Measurements from ENCODE around the gene MDGA2.
A peak's percentile ranks its signal among the peaks of the same experiment; 100 is the strongest.
"Not testable (repeated sequence)": the region's sequence is repeated elsewhere in the genome, so short reads cannot be mapped to it uniquely, and the experiment has no call there.

MDGA2 gene

DNA sequence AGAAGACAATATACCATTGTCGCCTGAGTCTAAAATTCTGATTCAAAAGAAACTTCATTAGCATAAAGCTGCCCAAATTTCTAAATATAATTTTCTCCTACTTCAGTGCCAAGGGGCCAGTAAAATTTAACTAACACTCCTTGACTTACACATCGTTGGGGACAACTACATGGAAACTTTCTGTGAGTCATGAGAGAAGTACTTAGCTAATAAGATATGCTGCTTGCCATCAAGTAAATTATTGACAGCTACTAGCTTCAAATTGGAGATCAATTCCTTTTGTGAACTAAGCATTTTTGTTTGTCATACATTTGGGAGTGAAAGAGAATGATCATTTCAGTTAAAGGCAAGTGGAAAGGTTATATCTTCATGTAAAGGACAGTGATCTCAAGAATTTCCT is 373.3 kb downstream of the MDGA2 start:
- no peak for DNase-seq

DNA sequence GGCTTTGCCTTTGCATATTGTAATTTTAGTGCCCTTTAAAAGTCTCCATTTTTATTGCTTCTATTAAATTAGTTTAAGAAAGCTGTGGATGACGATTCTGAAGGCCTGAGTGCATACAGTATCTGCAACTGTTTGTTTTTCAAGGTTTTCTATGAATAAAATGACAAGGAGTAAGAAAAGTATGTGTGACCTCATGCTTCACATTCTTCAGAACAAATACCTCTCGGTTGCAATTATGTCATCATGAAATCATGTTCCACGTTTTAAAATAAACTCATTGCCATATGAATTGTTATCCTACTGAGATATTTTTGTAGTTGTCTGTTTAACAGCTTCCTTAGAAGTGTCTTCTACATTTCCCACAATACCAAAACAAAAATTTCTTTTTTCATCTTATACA is 374.6 kb downstream of the MDGA2 start:
- DNase-seq, result no peak

DNA sequence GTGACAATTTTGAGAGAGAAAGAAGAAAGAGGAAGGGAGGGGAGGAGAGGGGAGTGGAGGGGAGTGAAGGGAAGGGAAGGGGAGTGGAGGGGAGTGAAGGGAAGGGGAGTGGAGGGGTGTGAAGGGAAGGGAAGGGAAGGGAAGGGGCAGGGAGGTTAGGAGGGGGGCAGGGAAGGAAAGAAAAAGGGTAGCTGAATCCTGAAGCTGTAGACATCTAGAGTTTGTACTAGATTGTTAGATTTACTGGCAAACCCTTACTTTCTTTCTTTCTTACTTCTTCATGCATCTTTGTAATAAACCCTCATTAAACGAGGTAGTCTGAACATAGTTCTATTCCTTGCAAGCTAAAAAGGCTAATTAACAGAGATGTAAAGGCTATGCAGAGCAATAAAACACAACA is 378.0 kb downstream of the MDGA2 start:
- no peak for DNase-seq

DNA sequence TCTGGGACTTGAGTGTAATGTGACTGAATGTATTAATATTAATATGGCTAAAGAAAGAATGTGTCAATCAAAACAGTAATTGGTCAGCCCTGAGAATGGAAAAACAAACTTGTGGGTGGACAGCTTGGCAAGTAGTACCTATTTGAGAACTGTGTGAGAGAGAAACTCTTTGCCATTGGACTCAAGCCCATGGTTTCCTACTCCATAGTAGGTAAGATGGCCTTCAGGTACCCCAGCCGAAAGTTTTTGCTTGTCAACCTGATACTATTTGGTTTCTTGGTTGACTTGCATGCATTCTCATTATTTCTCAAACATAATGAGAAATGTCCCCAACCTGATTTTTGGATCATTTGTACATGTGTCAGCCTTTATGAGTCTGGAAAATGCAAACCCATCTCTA is 391.1 kb downstream of the MDGA2 start:
- no peak for DNase-seq

DNA sequence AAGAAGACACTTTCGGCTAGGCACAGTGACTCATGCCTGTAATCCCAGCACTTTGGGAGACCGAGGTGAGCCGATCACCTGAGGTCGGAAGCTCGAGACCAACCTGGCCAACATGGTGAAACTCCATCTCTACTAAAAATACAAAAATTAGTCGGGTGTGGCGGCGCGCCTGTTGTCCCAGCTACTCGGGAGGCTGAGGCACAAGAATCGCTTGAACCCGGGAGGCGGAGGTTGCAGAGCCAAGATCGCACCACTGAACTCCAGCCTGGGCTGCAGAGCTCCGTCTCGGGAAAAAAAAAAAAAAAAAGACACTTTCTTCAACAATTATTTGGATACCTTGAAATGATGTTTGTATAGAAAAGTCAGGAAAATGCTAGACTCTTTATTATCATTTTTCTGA is 393.6 kb downstream of the MDGA2 start:
- DNase-seq, result not testable (repeated sequence)

DNA sequence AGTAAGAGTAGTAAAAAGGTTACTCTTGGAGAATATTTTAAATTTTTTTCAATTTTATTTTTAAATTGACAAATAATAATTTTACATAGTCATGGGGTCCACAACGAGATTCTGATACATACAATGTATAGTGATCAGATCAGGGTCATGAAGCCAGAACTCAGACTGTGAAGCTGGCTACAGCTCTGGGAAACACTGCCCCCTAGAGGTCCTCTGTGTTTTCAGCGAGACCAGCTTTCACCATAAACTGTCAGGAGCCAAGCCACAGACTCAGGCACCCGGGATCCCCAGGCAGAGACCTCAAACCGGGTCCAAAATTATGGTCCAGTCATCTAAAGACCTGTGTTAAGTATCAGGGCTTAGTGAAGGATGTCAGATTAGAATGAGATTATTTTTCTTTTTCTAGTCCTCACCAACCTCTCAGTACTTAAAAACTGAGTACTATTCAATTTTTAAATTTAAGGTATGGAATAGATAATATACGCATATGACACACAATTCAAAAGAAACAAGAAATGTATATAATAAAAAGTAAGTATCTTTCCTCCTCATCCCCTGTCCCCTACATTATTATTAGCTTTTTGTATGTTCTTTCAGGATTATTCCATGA is 397.1 kb downstream of the MDGA2 start:
- DNase-seq, result peak; percentile 60 to 80 (median 76)

DNA sequence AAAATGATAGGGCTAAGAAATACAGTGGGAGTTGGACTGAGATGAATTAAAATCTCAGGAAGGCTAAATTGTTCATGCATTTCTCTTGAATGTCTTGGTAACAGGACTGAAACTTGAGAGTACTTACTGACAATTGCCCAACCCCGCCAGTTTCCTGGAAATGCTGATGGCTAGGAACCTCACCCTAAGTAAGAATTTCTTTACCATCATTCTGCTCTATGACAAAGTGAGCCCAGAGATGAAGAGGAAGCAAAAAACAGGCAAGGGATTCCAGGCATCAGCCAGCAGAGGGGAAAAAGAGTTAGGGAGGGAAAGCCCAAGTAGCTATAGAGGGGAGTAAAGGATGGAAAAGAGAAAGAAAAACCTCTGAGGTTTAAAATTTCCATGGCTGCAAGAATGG is 397.7 kb downstream of the MDGA2 start:
- peak in 2 of 3 donors; percentile 0 to 22 for DNase-seq

DNA sequence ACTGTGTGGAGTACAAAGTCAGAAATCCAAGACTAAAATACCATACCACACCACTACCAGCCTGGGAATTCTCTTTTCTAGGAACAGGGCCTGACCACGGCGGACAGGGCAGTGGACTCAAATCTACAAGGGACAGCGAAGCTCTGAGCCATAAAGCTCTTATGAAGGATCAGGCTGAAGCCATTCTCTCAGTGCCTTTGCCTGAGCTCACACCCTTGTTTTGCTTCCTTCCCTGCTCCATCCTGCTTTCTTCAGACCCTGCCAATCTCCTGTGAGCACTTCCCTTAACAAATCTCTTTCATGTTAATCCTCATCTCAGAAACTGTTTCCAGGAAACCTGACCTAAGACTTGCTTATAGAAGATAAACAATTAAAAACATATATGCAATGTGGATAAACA is 398.5 kb downstream of the MDGA2 start:
- DNase-seq, result no peak

DNA sequence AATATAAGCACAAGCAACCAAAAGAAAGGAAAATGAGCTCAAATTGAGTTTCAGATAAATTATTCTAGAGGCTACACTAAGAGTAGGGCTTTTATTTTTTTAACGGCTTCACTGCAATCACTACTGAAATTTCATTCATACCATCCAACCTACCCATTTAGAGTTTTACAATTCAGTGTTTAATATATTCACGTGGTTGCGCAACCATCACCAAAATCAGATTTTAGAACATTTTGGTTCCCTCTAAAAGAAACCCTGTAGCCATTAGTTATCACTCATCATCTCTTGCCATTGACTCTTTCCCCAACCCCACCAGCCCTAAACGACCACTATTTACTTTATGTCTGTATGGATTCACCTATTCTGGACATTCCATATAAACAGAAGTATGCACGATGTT is 401.5 kb downstream of the MDGA2 start:
- DNase-seq, result no peak

DNA sequence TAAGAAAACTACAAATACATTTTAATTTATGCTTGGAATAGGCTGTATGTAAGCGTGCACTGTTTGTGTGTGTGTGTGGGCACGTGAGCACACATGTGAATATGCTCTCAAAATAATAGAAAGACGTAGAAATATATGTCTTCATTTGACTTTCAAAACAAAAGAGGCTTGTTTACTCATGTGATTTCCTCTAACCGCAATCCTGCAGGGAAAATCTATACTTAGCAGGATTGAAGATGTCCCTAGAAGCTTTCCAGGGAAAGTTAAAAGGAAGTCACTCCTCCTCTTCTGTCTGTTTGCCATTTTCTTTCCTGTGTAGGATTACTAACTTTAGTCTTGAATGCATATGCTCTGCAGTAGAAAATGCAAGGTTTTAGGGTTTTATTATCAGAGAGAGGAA is 404.7 kb downstream of the MDGA2 start:
- no peak for DNase-seq

DNA sequence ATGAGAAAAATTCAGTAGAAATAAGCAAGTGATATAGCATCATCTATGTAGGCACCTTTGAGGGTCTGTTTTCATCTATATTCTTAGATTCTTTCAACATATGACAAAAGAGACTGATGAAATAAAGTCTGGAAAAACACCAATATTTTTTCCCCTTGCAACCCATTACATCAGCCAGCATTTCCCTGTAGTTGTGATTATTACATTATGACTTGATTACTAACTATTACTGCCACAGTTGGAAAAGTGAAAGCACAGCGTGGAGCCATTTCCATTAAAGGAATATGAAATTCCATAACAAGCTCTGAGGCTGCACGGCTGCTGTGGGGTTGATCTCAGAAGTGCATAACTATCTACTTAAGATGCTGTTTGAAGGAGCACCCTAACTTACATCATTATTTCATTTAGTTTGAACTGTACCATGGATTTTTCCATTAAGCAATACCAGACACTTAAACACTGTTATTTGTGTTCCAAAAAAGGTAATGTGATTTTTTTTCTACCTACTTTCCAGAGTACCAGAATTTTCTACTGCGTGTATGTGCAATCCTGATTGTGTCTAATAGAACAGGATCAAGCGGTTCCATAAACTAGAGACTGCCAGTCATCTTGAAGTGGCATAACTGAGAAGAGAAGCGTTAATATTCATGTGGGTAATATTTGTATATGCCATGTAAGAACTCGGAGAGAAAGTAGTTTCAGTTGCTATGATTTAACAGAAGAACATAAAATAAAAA is 405.5 kb downstream of the MDGA2 start:
- peak in 1 of 3 donors; percentile 18 for DNase-seq

DNA sequence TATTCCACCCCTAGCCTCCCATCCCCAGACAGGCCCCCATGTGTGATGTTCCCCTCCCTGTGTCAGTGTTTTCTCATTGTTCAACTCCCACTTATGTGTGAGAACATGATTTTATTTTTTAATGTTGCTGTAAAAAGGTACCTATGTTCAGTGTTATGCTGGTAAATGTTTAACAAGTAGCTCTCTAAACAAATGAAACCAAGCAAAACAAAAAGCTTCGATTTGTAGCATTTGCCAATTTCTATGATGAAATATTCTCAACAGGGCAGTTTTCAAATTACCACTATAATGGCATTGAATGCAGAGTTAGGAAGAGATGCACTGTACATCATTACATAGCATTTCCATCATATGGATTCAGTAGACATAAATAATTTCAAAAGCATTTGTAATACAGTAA is 410.6 kb downstream of the MDGA2 start:
- DNase-seq, result no peak

DNA sequence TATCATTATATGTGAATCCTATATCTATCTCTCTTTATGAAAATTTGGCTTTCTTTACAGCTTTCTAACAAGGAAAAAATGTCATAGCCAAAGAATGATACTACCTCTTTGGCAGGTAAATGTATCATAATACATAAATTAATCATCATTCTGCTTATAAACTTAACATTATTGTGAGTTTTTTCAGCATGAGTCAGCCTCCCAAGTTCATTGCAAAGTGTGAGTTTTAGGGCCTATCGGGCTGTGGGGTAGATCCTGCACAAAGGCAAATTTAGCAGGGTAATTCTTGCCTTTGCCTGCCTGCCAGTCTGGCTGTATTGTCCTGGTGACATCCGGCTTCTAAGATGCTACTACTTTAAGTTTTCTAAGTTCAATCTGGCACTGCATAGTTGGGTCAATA is 412.6 kb downstream of the MDGA2 start:
- no peak for DNase-seq

DNA sequence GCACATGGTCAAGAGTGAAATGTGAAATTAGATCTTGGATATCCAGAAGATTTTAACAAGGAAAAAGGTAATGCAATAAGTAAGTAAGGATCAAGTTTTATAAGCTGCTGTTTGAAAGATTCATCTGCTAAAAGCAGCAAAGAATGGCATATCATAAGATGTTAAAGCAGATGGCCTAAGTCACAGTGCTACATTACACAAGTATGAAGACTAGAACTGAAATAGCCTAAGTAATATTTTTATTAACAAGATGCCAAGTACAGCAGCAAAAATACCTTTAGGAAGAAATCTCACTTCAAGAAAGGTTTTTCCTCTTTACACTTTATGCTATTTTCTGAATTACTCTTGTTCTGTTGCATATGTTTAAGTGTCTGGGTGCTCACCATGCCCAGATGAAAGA is 414.1 kb downstream of the MDGA2 start:
- DNase-seq, result no peak

DNA sequence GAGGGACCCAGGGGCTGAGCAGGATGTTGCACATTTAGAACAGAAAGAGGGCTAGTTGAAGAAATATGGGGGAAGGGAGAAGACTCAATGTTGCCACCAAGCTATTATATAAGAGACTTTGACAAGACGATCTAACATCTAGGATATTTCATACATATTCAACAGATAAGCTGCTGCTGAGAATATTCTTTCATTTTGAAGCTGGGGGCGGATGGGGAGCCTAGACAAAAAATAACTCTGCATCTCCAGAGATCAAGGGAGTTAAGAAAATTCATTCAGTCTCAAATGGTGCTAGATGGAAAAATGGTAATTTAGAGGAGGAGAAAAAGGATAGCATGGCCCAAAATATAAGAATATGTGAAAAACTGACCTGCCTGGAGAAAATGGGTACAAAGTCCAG is 415.6 kb downstream of the MDGA2 start:
- DNase-seq, result no peak

DNA sequence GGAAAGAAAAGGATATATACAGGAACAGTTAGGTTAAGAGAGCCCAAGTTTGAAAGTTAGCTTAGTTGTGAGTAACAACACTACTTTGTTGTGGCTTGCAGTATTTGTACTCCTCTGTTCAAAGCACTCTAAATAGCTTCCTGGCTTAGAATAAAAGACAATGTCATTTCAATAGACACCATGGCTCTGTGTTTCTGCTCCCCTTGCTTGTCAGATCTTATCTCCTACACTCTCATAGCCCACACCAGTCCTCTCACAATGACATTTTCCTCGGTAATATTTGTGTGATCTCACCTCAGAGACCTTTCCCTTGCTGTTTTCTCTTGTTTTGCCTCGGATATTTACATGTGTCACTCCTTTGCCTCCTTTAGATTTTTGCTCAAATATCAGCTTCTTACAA is 418.4 kb downstream of the MDGA2 start:
- no peak for DNase-seq

DNA sequence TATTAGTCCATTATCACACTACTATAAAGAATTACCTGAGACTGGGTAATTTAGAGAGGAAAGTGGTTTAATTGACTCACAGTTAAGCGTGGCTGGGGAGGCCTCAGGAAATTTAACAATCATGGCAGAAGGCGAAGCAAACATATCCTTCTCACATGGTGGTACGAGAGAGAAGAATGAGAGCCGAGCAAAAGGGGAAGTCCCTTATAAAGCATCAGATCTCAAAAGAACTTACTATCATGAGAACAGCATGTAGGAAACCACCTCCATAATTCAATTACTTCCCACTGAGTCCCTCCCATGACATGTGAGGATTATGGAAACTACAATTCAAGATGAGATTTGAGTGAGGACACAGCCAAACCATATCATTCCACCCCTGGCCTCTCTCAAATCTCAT is 422.6 kb downstream of the MDGA2 start:
- peak in 1 of 3 donors; percentile 5 for DNase-seq

DNA sequence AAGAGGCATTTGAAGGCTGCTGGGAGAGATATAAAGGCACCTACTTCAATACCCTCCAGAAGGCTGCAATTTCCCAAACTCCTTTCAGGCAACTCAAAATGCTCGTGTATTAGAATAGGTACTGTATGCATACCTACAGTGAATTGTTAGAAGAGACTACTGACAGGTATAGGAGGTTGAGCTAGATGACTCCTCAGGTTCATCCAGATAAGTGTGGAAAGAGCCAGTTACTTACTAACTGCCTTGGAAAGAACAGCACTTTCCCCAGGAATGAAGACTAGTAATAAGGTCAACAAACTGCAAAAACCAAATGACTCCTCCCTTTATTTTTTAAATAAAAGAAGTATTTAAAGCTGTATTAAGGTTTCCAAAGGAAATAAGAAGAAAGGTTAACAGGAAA is 429.0 kb downstream of the MDGA2 start:
- DNase-seq, result no peak

DNA sequence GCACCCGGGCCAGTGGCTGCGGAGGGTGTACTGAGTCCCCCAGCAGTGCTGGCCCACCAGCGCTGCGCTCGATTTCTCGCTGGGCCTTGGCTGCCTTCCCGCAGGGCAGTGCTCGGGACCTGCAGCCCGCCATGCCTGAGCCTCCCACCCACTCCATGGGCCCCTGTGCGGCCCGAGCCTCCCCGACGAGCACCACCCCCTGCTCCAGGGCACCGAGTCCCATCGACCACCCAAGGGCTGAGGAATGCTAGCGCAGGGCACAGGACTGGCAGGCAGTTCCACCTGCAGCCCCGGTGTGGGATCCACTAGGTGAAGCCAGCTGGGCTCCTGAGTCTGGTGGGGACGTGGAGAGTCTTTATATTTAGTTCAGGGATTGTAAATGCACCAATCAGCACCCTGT is 432.8 kb downstream of the MDGA2 start:
- not testable (repeated sequence) for DNase-seq

DNA sequence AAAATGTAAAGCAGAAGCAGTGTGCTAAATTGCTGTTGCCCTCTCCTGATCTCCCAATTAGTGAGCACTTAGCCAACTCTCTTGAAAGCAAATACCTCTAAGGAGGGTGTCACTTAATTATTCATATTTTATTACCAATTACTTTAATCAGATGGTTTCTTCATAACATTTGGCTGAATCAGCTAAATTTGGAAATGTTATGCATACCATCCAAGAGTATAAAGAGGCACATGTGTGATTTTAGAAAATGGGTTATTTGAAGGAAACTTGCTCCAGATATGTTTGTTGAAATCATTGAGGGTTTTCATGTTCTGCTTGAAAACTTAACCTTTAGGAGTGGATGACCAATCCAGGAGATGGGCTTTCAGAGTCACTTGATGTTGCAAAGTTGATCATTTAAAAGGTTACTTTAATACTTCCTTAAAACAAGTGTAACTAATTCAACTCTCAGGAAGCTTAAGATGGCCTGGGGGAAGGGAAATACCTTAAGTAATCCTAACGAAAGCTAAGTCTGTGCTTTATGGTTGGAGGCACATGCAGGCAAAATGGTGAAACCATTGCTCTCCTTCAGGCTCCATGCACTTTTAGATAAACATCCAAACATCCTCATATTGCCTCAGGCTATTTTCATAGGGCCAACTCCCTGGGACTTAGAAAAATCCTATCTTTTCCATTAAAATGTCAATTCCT is 434.5 kb downstream of the MDGA2 start:
- no peak for DNase-seq

DNA sequence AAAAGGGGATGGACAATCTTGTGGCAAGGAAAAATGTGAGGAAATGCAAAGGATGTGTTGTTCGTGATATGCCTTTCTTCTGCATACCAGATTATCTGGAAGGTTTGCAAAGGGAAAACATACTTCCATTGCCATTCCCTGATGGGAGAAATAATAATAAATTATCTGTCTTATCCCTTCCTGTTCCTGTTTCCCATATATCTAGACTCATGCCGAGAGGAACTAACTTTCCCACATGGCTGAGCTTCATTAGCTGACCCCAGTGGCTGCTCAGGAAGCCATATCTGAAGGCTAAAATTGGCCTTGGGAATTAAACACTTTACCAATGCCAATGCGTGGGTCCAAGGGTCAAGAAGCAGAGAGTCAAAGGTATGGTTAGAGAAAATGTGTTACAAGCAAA is 439.8 kb downstream of the MDGA2 start:
- DNase-seq, result no peak

DNA sequence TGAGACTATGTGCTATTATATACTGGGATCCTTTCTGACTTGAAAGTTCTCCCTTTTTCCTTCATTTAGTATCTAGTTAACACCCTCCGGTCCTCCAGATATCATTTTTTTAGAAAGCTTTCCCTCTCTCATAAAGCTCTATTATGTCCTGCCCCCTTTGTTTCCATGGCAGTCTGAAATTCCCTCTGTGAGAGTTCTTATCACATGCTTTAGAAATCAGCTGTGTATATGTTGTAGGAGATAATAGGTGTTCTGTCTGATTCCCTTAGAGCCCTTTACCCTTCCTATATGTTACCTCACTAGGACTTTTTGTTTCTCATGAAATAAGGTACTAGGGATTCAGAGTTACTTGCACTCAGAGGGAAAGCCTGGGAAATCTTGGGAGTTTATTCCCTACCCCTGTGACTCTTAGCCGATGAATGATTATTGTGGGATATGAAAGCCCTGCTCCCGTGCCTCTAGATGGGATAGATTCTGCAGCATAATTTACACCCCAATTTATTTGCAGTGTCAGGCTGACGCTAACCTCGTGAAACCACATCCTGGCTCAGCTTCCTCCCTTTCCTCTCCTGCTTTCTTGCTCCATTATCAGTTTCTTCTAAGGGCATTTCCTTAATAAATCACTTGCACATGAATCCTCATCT is 448.4 kb downstream of the MDGA2 start:
- DNase-seq, result peak; percentile 20 to 35 (median 29)

DNA sequence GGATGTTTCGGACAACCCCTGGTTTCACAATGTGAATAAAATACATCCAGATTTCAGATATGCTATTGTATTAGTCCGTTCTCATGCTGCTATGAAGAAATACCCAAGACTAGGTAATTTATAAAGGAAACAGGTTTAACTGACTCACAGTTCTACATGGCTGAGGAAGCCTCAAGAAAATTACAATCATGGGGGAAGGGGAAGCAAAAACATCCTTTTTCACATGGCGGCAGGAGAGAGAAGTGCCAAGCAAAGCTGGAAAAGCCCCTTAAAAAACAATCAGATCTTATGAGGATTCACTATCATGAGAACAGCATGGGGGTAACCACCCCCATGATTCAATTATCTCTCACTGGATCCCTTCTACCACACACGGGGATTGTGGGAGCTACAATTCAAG is 451.7 kb downstream of the MDGA2 start:
- peak; percentile 38 to 52 (median 47) for DNase-seq

DNA sequence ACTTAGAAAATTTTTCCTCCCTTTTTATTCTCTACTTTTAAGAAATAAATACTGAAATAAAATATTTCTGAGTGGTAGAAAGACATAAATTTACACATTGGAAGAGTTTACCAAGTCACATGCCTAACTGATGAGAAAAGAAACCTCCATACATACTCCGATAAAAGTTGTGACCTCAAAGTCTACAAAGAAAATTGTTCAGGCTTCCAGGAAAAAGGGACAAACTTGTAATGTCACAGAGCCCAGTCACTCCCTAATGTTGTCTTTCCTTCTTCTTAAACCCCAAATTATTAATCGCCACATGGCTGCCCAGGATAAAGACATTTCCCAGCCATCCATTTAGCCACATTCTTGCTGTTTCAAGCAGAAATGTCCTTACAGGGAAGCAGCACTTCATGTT is 455.3 kb downstream of the MDGA2 start:
- DNase-seq, result no peak

All from suppressor macrophage treated with lipopolysaccharide for 1 hour (primary cell).